Right atrium auricular region (tissue), 2 donors: ENCODE data around the gene DNAAF5. TPM values are rescaled to one million over a fixed set of nuclear protein-coding genes. Genes with fewer than 3 reads are reported as not detected.
A peak's percentile ranks its signal among the peaks of the same experiment; 100 is the strongest.
"Not testable (repeated sequence)": the region's sequence is repeated elsewhere in the genome, so short reads cannot be mapped to it uniquely, and the experiment has no call there.

ENCODE experiments used
- DNase-seq: peaks from one replicate; pipeline ENCODE4 v3.0.0-alpha.2; 2019; ENCODE audit warnings: low spot score
- H3K27ac ChIP-seq, 2 donors: fragments of 200-600 bp; sonication (generic); 1 replicate in 1 of 2; 2 replicates in 1 of 2; pipeline ENCODE4 v1.5.1; 2016 to 2019
- H3K27me3 ChIP-seq, 2 donors: fragments of 200-600 bp; sonication (generic); one replicate each; pipeline versions ENCODE4 v1.5.1 to v1.6.0; 2017 to 2019
- H3K36me3 ChIP-seq: fragments of 200-600 bp; sonication (generic); one replicate; pipeline ENCODE4 v1.5.1; 2016
- H3K4me1 ChIP-seq, 2 donors: fragments of 200-600 bp; sonication (generic); one replicate each; pipeline versions ENCODE4 v1.5.1 to v1.6.0; 2017 to 2019
- H3K4me3 ChIP-seq, 2 donors: fragments of 200-600 bp; sonication (generic); 1 replicate in 1 of 2; 2 replicates in 1 of 2; pipeline ENCODE4 v1.5.1; 2017 to 2019; ENCODE audit warnings: mild to moderate bottlenecking in 1 of 2, moderate library complexity in 1 of 2
- H3K9me3 ChIP-seq, 2 donors: fragments of 200-600 bp; sonication (generic); one replicate each; pipeline ENCODE4 v1.5.1; 2019
- total RNA-seq, 2 donors: library from RNA; depleted of rRNA; stranded (reverse); fragments of >200 nt; gene quantifications; one replicate each; pipeline ENCODE4 v1.1.0, GENCODE V29; 2016
- TF ChIP-seq, protein P1 (sequence below), 2 donors: fragments of 200-600 bp; sonication (generic); IDR thresholded peaks; one replicate each; pipeline ENCODE4 v1.5.1; 2019; ENCODE audit warnings: antibody characterized with exemption in 2 of 2

The DNAAF5 gene
- total RNA-seq, 2 donors from 2014 or later, result 19.0 to 35.5 TPM

DNA sequence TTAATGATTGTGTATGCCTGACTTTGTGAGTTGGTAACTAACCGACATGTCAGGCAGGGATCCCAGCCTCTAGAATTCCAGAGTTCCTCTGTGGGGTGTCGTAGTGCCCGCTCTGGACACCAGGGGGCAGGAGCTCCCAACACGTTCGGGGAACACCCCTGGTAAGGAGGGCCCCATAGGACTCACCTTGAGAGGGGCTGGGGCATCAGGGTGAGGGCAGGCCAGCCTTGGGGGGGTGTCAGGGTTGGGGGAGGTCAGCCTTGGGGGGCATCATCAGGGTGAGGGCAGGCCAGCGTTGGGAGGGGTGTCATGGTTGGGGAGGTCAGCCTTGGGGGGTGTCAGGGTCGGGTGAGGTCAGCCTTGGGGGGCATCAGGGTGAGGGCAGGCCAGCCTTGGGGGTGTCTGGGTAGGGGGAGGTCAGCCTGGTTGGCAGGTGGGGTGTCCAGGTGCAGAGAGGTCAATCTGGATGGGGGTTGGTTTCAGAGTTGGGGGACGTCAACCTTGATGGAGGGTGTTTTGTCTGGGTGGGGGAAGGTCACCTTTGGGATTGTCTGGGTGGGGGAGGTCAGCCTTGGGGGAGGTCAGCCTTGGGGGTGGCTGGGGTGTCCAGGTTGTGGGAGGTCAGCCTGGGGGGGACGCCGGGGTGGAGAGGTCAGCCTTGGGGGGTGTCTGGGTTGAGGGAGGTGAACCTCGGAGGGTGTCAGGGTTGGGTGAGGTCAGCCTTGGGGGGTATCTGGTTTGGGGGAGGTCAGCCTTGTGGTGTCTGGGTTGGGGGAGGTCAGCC, 60.2 kb downstream of the DNAAF5 start:
- H3K27me3 ChIP-seq, result no peaks in the 10 kb centered on the region
- peaks cover 0 to 10% of the 10 kb centered on the region in 2 donors for H3K4me1 ChIP-seq
- peak; percentile 78 for DNase-seq
- H3K9me3 ChIP-seq, result no peaks in the 10 kb centered on the region
- TF ChIP-seq, protein P1, sequence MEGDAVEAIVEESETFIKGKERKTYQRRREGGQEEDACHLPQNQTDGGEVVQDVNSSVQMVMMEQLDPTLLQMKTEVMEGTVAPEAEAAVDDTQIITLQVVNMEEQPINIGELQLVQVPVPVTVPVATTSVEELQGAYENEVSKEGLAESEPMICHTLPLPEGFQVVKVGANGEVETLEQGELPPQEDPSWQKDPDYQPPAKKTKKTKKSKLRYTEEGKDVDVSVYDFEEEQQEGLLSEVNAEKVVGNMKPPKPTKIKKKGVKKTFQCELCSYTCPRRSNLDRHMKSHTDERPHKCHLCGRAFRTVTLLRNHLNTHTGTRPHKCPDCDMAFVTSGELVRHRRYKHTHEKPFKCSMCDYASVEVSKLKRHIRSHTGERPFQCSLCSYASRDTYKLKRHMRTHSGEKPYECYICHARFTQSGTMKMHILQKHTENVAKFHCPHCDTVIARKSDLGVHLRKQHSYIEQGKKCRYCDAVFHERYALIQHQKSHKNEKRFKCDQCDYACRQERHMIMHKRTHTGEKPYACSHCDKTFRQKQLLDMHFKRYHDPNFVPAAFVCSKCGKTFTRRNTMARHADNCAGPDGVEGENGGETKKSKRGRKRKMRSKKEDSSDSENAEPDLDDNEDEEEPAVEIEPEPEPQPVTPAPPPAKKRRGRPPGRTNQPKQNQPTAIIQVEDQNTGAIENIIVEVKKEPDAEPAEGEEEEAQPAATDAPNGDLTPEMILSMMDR (IDR thresholded peaks at IDR 0.05), result peak; percentile 89 to 91
- H3K36me3 ChIP-seq, result peaks cover 26% of the 10 kb centered on the region
- peak overlapping the region; percentile 2 to 53 for H3K27ac ChIP-seq
- H3K4me3 ChIP-seq, result no peak overlapping the region

DNA sequence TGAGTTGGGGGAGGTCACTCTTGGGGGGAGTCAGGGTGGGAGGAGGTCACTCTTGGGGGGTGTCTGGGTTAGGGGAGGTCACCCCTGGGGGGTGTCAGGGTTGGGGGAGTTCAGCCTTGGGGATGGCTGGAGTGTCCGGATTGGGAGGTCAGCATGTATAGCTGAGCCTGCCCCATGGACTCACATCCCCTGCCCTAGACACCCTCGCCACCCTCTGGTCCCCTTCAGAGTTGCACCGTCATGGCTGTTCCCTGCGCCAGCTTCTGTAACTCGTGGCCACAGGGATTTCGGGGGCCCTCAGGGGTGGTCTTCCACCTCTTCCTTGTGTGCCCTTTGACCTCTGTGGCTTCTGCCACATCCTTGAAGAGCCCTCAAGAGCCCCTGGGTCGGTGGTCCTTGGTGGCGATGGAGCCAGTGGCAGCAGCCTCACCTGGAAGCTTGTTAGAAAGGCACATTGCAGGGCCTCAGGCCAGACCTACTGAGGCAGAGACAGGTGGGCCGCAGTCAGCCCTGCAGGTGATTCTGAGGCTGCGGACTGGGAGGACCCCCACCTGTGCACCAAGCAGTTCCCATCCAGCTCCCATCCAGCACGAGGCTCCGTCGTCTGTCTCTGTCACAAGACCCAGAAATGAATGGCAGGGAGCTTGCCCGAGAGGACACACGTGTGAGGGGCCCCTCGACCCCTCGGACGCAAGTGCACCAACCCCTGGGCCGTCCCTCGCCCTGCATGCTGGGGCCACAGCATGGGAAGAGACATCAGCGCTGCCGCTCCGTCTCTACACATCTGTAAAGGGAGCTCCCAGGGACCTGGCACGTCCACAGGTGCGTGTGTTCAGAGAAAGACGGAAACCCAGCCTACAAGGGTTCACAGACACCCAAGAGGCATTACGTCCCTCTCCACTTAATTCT, 61.1 kb downstream of the DNAAF5 start:
- DNase-seq, result no peak
- Histone ChIP-seq H3K4me3 (no peak overlapping the region), H3K4me1 (peaks cover 0 to 10% of the 10 kb centered on the region in 2 donors), H3K36me3 (peaks cover 26% of the 10 kb centered on the region), H3K27me3 (no peaks in the 10 kb centered on the region), H3K27ac (no peak overlapping the region), H3K9me3 (no peaks in the 10 kb centered on the region)
- TF ChIP-seq, protein P1 (IDR thresholded peaks at IDR 0.05), result no peak

GRCh38 chr7:791519-791918, 65.0 kb downstream of the DNAAF5 start:
- DNase-seq, result no peak
- Histone ChIP-seq H3K9me3 (no peaks in the 10 kb centered on the region), H3K4me1 (peaks cover 0 to 8% of the 10 kb centered on the region in 2 donors), H3K36me3 (no peaks in the 10 kb centered on the region), H3K27me3 (no peaks in the 10 kb centered on the region), H3K27ac (no peak overlapping the region), H3K4me3 (no peak overlapping the region)
- TF ChIP-seq, protein P1 (IDR thresholded peaks at IDR 0.05), result no peak

DNA sequence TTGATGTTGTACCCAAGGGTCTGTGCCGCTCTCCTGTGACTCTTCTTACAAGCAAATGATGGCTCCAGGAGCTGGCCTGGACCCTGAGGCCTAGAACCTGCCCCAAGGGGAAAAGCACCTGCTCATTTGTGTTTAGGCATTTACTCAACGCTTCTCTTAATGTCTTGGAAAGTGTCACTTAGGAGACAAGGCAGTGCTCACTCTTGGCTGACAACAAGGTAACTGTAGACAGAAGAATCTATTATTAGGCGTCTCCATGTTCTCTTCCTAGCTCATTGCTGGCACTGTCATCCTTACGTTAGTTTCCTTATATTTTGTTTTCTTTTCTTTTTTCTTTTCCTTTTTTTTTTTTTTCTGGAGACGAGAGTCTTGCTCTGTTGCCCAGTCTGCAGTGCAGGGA, 67.7 kb downstream of the DNAAF5 start:
- Histone ChIP-seq H3K4me1 (peaks cover 0 to 4% of the 10 kb centered on the region in 2 donors), H3K9me3 (no peaks in the 10 kb centered on the region), H3K36me3 (no peaks in the 10 kb centered on the region), H3K27ac (no peak overlapping the region), H3K4me3 (no peak overlapping the region), H3K27me3 (no peaks in the 10 kb centered on the region)
- TF ChIP-seq, protein P1 (IDR thresholded peaks at IDR 0.05), result no peak
- no peak for DNase-seq

GRCh38 chr7:794671-795329, 68.3 kb downstream of the DNAAF5 start:
- TF ChIP-seq, protein P1 (IDR thresholded peaks at IDR 0.05), result no peak
- DNase-seq, result no peak
- no peaks in the 10 kb centered on the region for H3K9me3 ChIP-seq
- H3K27ac ChIP-seq, result no peak overlapping the region
- H3K36me3 ChIP-seq, result no peaks in the 10 kb centered on the region
- H3K27me3 ChIP-seq, result no peaks in the 10 kb centered on the region
- peaks cover 0 to 4% of the 10 kb centered on the region in 2 donors for H3K4me1 ChIP-seq
- H3K4me3 ChIP-seq, result no peak overlapping the region

DNA sequence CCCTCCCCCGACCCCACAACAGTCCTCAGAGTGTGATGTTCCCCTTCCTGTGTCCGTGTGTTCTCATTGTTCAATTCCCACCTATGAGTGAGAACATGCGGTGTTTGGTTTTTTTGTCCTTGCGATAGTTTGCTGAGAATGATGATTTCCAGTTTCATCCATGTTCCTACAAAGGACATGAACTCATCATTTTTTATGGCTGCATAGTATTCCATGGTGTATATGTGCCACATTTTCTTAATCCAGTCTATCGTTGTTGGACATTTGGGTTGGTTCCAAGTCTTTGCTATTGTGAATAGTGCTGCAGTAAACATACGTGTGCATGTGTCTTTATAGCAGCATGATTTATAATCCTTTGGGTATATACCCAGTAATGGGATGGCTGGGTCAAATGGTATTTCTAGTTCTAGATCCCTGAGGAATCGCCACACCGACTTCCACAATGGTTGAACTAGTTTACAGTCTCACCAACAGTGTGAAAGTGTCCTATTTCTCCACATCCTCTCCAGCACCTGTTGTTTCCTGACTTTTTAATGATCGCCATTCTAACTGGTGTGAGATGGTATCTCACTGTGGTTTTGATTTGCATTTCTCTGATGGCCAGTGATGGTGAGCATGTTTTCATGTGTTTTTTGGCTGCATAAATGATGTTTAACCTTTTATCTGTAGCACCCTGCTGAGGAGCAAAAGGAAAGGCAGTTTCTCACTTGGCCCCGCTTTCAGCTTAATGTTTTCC, 70.1 kb downstream of the DNAAF5 start:
- H3K4me3 ChIP-seq, H3K27ac ChIP-seq, H3K27me3 ChIP-seq, H3K36me3 ChIP-seq, H3K9me3 ChIP-seq, DNase-seq: not testable (repeated sequence)
- H3K4me1 ChIP-seq, result peaks cover 0 to 17% of the 10 kb centered on the region in 2 donors
